Neuronal stem cell (in vitro differentiated cells): ENCODE measurements around the gene KIF25.

ENCODE experiments used
- DNase-seq: peaks from one replicate; pipeline ENCODE4 v3.0.0-alpha.2; 2013; ENCODE audit warnings: low spot score
- H2AFZ ChIP-seq: one replicate; pipeline ENCODE4 v1.6.1; 2013; ENCODE audit warnings: mild to moderate bottlenecking, low read length, inconsistent platforms
- H2AK5ac ChIP-seq: 2 replicates; pipeline ENCODE4 v1.6.1; 2013; ENCODE audit warnings: low read depth, mild to moderate bottlenecking, inconsistent platforms, low read length, moderate library complexity, mixed read lengths
- H2BK120ac ChIP-seq: 2 replicates; pipeline ENCODE4 v1.6.1; 2013; ENCODE audit warnings: low read depth, mild to moderate bottlenecking, inconsistent platforms, low read length, moderate library complexity, mixed read lengths
- H2BK12ac ChIP-seq: one replicate; pipeline ENCODE4 v1.6.1; 2013; ENCODE audit warnings: low read length, inconsistent platforms
- H2BK15ac ChIP-seq: 2 replicates; pipeline ENCODE4 v1.6.1; 2013; ENCODE audit warnings: mild to moderate bottlenecking, low read length, inconsistent platforms, mixed read lengths
- H2BK5ac ChIP-seq: one replicate; pipeline ENCODE4 v1.6.1; 2013; ENCODE audit warnings: inconsistent platforms, mild to moderate bottlenecking, low read length, moderate library complexity
- H3K14ac ChIP-seq: one replicate; pipeline ENCODE4 v1.6.1; 2013; ENCODE audit warnings: low read length, inconsistent platforms
- H3K18ac ChIP-seq: 2 replicates; pipeline ENCODE4 v1.6.1; 2013; ENCODE audit warnings: low read length, inconsistent platforms
- H3K23ac ChIP-seq: 2 replicates; pipeline ENCODE4 v1.6.1; 2013; ENCODE audit warnings: low read depth, mild to moderate bottlenecking, mixed read lengths, low read length, inconsistent platforms; ENCODE audit not compliant: poor library complexity
- H3K27ac ChIP-seq: replicated peaks from 3 replicates; pipeline ENCODE4 v1.5.1; 2013; ENCODE audit warnings: low read length, inconsistent platforms
- H3K27me3 ChIP-seq, 3 experiments: 2 replicates each; pipeline ENCODE4 v1.6.1; 2013; ENCODE audit warnings: low read length in 3 of 3, mild to moderate bottlenecking in 2 of 3, inconsistent platforms in 1 of 3, low read depth in 1 of 3, mixed read lengths in 1 of 3, moderate library complexity in 1 of 3; ENCODE audit not compliant: control insufficient read depth in 3 of 3, insufficient read depth in 3 of 3
- H3K36me3 ChIP-seq, 2 donors: replicated peaks in 1 of 2; 2 replicates each; pipeline ENCODE4 v1.6.1; 2013; ENCODE audit warnings: low read length in 2 of 2; ENCODE audit not compliant: control insufficient read depth in 2 of 2, insufficient read depth in 2 of 2
- H3K4ac ChIP-seq: 2 replicates; pipeline ENCODE4 v1.6.1; 2013; ENCODE audit warnings: inconsistent platforms, mild to moderate bottlenecking, low read length, moderate library complexity
- H3K4me1 ChIP-seq, 2 donors: 1 replicate in 1 of 2; 2 replicates in 1 of 2; pipeline ENCODE4 v1.6.1; 2013; ENCODE audit warnings: low read length in 2 of 2, low read depth in 1 of 2; ENCODE audit not compliant: control insufficient read depth in 2 of 2, insufficient read depth in 1 of 2
- H3K4me2 ChIP-seq: one replicate; pipeline ENCODE4 v1.6.1; 2013; ENCODE audit warnings: mild to moderate bottlenecking, low read length, inconsistent platforms; ENCODE audit not compliant: insufficient read depth, poor library complexity, severe bottlenecking
- H3K4me3 ChIP-seq, 2 donors: 2 replicates each; pipeline ENCODE4 v1.5.1; 2013; ENCODE audit warnings: low read length in 2 of 2, mild to moderate bottlenecking in 2 of 2, inconsistent platforms in 1 of 2, moderate library complexity in 1 of 2
- H3K79me1 ChIP-seq: one replicate; pipeline ENCODE4 v1.6.1; 2013; ENCODE audit warnings: low read depth, mild to moderate bottlenecking, inconsistent platforms, low read length, moderate library complexity
- H3K9ac ChIP-seq: one replicate; pipeline ENCODE4 v1.6.1; 2013; ENCODE audit warnings: mild to moderate bottlenecking, low read depth, low read length, inconsistent platforms; ENCODE audit not compliant: poor library complexity
- H3K9me3 ChIP-seq, 2 donors: replicated peaks in 1 of 2; 2 replicates each; pipeline versions ENCODE3 to v1.6.1; 2013; ENCODE audit warnings: low read length in 2 of 2, mild to moderate bottlenecking in 2 of 2, inconsistent platforms in 1 of 2, low read depth in 1 of 2, mixed read lengths in 1 of 2, moderate library complexity in 1 of 2; ENCODE audit not compliant: control insufficient read depth in 2 of 2, insufficient read depth in 1 of 2
- H4K8ac ChIP-seq: one replicate; pipeline ENCODE4 v1.6.1; 2013; ENCODE audit warnings: low read depth, mild to moderate bottlenecking, inconsistent platforms, low read length, moderate library complexity
- H4K91ac ChIP-seq: one replicate; pipeline ENCODE4 v1.6.1; 2013; ENCODE audit warnings: low read length, low read depth, mild to moderate bottlenecking, inconsistent platforms; ENCODE audit not compliant: poor library complexity
- WGBS, 2 donors: extraction: QIAGEN DNeasy Blood & Tissue Kit; methylation state at CpG; one replicate each; pipeline ENCODE4 v1.1.7; 2013; ENCODE audit warnings: missing lambda C conversion rate in 2 of 2, mixed read lengths in 1 of 2; ENCODE audit not compliant: insufficient read length in 2 of 2, insufficient replicate concordance in 1 of 2; ENCODE audit errors: extremely low coverage in 2 of 2; 5-methylcytosine and 5-hydroxymethylcytosine counted together

Gene KIF25

DNA sequence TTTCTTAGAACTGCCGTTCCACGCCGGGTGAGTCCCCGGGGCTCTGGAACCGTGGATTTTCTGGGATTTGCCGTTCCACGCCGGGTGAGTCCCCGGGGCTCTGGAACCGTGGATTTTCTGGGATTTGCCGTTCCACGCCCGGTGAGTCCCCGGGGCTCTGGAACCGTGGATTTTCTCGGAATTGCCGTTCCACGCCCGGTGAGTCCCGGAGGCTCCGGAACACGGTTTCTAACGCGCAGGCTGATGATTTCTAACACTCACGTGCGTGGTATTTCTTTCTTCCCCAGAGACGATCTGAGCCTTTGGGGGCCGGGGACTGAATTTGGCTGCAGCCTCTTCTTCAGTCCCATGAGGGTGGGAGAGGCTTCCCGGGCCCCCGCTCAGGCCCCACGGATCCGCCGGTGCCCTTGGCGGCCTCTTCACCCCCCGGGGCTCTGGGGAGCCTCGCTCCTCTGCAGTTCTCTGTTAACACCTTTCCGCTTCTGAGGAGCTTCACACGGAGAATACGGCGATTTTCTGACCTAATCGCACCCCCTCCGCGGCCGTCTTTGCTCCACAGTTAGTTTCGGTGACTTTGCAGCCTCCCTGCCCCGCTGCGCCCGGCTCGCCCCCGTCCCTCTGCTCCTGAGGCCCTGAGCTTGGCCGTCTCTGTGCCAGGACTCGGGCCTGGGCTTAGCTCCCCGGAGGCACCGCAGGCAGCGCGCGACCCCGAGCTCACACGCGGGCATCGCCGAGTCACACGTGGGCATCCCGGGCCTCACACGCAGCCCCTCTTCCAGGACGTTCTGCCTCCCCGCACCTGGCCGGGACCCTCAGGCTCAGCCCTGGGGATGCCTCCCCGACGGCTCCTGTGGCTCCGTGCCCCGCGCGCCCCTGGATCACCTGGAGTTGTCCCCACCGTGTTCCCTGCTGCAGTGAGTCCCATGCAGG lies 7.2 kb upstream of the KIF25 start:
- H3K9me3 ChIP-seq: peaks cover 7 to 8% of the 10 kb centered on the region in 2 donors
- H2BK120ac ChIP-seq: no peak overlapping the region
- H3K18ac ChIP-seq: no peak overlapping the region
- H3K27me3 ChIP-seq: no peaks in the 10 kb centered on the region
- peak overlapping the region; percentile 41 for H2BK12ac ChIP-seq
- WGBS, 2 donors: no CpG with 5 or more reads among the region's 75 CpGs
- no peak overlapping the region for H3K4ac ChIP-seq
- H4K91ac ChIP-seq: no peak overlapping the region
- peak overlapping the region; percentile 53 for H2BK5ac ChIP-seq
- no peaks in the 10 kb centered on the region for H3K4me1 ChIP-seq
- H3K79me1 ChIP-seq: no peaks in the 10 kb centered on the region
- H3K4me2 ChIP-seq: no peak overlapping the region
- no peak overlapping the region for H4K8ac ChIP-seq
- H3K23ac ChIP-seq: peak overlapping the region; percentile 73
- DNase-seq: no peak
- H3K9ac ChIP-seq: no peak overlapping the region
- no peak overlapping the region for H3K4me3 ChIP-seq
- peak overlapping the region; percentile 84 for H2AK5ac ChIP-seq
- H3K36me3 ChIP-seq: no peaks in the 10 kb centered on the region
- H2AFZ ChIP-seq: no peak overlapping the region
- no peak overlapping the region for H3K27ac ChIP-seq
- no peak overlapping the region for H3K14ac ChIP-seq
- H2BK15ac ChIP-seq: no peak overlapping the region

DNA sequence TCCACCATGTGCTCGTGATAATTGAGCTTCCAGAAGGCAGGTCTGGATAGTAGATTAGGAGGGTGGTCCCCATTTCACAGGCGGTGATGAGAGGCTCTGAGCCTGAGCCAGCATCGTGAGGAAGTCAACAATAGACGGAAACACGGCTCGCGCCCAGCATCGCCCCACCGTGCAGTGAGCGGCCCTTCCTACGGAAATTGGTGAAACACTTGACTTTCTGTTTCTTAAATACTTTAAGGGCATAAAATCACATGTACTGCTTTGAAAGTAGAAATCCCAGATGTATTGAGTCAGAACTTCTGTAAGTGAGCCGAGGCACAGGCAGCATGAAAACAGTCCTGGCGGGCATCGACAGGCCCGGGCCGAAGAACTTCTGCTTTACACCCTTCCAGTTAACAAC lies 4.3 kb upstream of the KIF25 start:
- Histone ChIP-seq H3K4ac (no peak overlapping the region), H3K4me3 (no peak overlapping the region), H4K91ac (no peak overlapping the region), H2BK15ac (no peak overlapping the region), H4K8ac (no peak overlapping the region), H2AFZ (no peak overlapping the region), H2AK5ac (no peak overlapping the region), H2BK12ac (no peak overlapping the region), H3K4me2 (no peak overlapping the region), H3K4me1 (peaks cover 0 to 7% of the 10 kb centered on the region in 2 donors), H3K9me3 (peaks cover 7 to 9% of the 10 kb centered on the region in 2 donors), H3K36me3 (no peaks in the 10 kb centered on the region), H3K9ac (no peak overlapping the region), H3K27me3 (no peaks in the 10 kb centered on the region), H3K27ac (no peak overlapping the region), H3K79me1 (no peaks in the 10 kb centered on the region), H2BK5ac (no peak overlapping the region), H2BK120ac (no peak overlapping the region), H3K14ac (no peak overlapping the region), H3K18ac (no peak overlapping the region), H3K23ac (no peak overlapping the region)
- DNase-seq: no peak
- WGBS, 2 donors: no CpG with 5 or more reads among the region's 16 CpGs

DNA sequence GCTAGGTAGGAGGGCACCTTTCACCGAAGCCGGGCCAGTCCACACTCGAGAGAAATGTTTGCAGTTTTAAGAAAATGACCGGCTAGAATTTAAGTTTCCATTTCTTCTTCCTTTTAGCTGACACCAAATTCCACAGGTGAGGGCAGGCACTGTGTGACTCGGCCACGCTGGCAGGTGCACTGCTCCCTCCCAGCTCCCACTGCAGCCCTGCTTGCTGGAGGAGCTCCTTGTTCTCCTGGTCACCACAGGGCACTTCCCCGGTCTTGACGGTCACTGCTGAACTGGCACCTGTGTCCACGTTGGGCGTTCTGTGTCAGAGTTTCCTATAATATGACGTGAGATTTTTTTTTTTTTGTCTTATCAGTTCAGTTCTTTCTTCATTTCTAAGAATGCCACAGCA lies 3.6 kb upstream of the KIF25 start:
- H3K4ac ChIP-seq: no peak overlapping the region
- no CpG with 5 or more reads among the region's 11 CpGs for WGBS, 2 donors
- no peak overlapping the region for H3K27ac ChIP-seq
- H3K36me3 ChIP-seq: no peaks in the 10 kb centered on the region
- H3K79me1 ChIP-seq: no peaks in the 10 kb centered on the region
- H2BK15ac ChIP-seq: peak overlapping the region; percentile 64
- H3K18ac ChIP-seq: no peak overlapping the region
- DNase-seq: no peak
- no peak overlapping the region for H3K23ac ChIP-seq
- H4K91ac ChIP-seq: no peak overlapping the region
- peaks cover 6 to 9% of the 10 kb centered on the region in 2 donors for H3K9me3 ChIP-seq
- H2BK5ac ChIP-seq: no peak overlapping the region
- H2BK12ac ChIP-seq: no peak overlapping the region
- H2BK120ac ChIP-seq: no peak overlapping the region
- no peak overlapping the region for H2AFZ ChIP-seq
- no peak overlapping the region for H3K4me2 ChIP-seq
- H2AK5ac ChIP-seq: peak overlapping the region; percentile 76
- no peak overlapping the region for H3K14ac ChIP-seq
- no peak overlapping the region for H3K9ac ChIP-seq
- H3K4me3 ChIP-seq: no peak overlapping the region
- no peaks in the 10 kb centered on the region for H3K27me3 ChIP-seq
- no peak overlapping the region for H4K8ac ChIP-seq
- peaks cover 0 to 7% of the 10 kb centered on the region in 2 donors for H3K4me1 ChIP-seq

DNA sequence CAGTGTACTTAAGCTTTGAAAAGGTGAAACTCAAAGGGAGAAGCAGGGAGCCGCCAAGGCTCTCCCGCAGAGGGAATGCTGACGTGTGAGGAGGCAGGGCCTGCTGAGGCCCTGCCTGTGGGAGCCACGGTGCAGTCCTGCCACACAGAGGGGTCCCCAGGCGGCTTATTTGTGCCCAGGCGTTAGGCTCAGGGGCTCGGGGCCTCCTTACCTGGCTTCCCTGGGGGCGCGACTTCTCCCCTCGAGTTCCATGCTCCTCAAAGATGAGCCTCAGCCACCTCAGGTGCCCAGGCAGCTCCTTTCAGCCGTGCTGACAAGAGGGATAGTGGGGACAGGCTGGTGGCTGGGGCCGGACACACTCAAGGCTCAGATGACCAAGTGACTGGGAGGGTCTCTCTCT lies 2.2 kb upstream of the KIF25 start:
- H3K27ac ChIP-seq: no peak overlapping the region
- no peak overlapping the region for H2AFZ ChIP-seq
- no CpG with 5 or more reads among the region's 12 CpGs for WGBS, 2 donors
- peak overlapping the region; percentile 87 for H2BK5ac ChIP-seq
- no peaks in the 10 kb centered on the region for H3K27me3 ChIP-seq
- H2AK5ac ChIP-seq: peak overlapping the region; percentile 96
- H3K79me1 ChIP-seq: no peaks in the 10 kb centered on the region
- H4K91ac ChIP-seq: no peak overlapping the region
- H3K36me3 ChIP-seq: no peaks in the 10 kb centered on the region
- DNase-seq: no peak
- peak overlapping the region; percentile 7 for H2BK15ac ChIP-seq
- peak overlapping the region; percentile 89 for H3K18ac ChIP-seq
- no peak overlapping the region for H3K4me3 ChIP-seq
- H3K4me1 ChIP-seq: peaks cover 0 to 7% of the 10 kb centered on the region in 2 donors
- no peak overlapping the region for H3K4ac ChIP-seq
- no peak overlapping the region for H2BK120ac ChIP-seq
- H4K8ac ChIP-seq: no peak overlapping the region
- H3K14ac ChIP-seq: no peak overlapping the region
- peak overlapping the region; percentile 41 for H2BK12ac ChIP-seq
- no peak overlapping the region for H3K23ac ChIP-seq
- peaks cover 0 to 10% of the 10 kb centered on the region in 2 donors for H3K9me3 ChIP-seq
- peak overlapping the region; percentile 70 for H3K9ac ChIP-seq
- no peak overlapping the region for H3K4me2 ChIP-seq
